Inflammatory macrophage (primary cell): ENCODE results near the gene ENGASE.

Source experiments
- DNase-seq, 2 donors: peaks; one replicate each; pipeline ENCODE4 v3.0.0-alpha.2; 2020 to 2022

ENGASE gene

GRCh38 chr17:79080761-79081290, 6.2 kb downstream of the ENGASE start:
- no peak for DNase-seq

- no peak for DNase-seq
Measured at GRCh38 chr17:79081571-79082276, 7.1 kb downstream of the ENGASE start.

GRCh38 chr17:79082311-79083190, 7.9 kb downstream of the ENGASE start:
- peak; percentile 5 to 45 for DNase-seq

- no peak for DNase-seq
Measured at GRCh38 chr17:79083191-79083971, 8.8 kb downstream of the ENGASE start.

GRCh38 chr17:79084291-79085153, 9.9 kb downstream of the ENGASE start:
- no peak for DNase-seq

- no peak for DNase-seq
Measured at GRCh38 chr17:79085154-79085920, 10.7 kb downstream of the ENGASE start.

GRCh38 chr17:79085921-79086551, 11.4 kb downstream of the ENGASE start:
- no peak for DNase-seq

GRCh38 chr17:79086609-79087427, 12.2 kb downstream of the ENGASE start:
- no peak for DNase-seq

GRCh38 chr17:79087428-79088143, 13.0 kb downstream of the ENGASE start:
- peak; percentile 52 to 53 for DNase-seq

- DNase-seq = no peak
Measured at GRCh38 chr17:79088247-79088996, 13.8 kb downstream of the ENGASE start.

GRCh38 chr17:79088997-79089328, 14.3 kb downstream of the ENGASE start:
- no peak for DNase-seq

GRCh38 chr17:79089720-79090442, 15.3 kb downstream of the ENGASE start:
- DNase-seq = no peak

GRCh38 chr17:79090443-79091225, 16.0 kb downstream of the ENGASE start:
- no peak for DNase-seq

- DNase-seq = no peak
Measured at GRCh38 chr17:79091226-79091670, 16.6 kb downstream of the ENGASE start.

GRCh38 chr17:79092567-79092966, 17.9 kb downstream of the ENGASE start:
- no peak for DNase-seq

GRCh38 chr17:79093270-79093669, 18.6 kb downstream of the ENGASE start:
- no peak for DNase-seq

- DNase-seq = no peak
Measured at GRCh38 chr17:79094261-79094660, 19.6 kb downstream of the ENGASE start.
